Erythroblast (primary cell): ENCODE results near the gene SERINC5.

ENCODE experiments used
- GATA1 ChIP-seq: IDR thresholded peaks from 2 replicates; pipeline ENCODE4 v1.6.1; 2011; ENCODE audit warnings: low read depth, mild to moderate bottlenecking, control low read depth, low read length, moderate library complexity
- POLR2A ChIP-seq: IDR thresholded peaks from 2 replicates; pipeline ENCODE4 v1.6.1; 2011; ENCODE audit warnings: mild to moderate bottlenecking, low read length

DNA sequence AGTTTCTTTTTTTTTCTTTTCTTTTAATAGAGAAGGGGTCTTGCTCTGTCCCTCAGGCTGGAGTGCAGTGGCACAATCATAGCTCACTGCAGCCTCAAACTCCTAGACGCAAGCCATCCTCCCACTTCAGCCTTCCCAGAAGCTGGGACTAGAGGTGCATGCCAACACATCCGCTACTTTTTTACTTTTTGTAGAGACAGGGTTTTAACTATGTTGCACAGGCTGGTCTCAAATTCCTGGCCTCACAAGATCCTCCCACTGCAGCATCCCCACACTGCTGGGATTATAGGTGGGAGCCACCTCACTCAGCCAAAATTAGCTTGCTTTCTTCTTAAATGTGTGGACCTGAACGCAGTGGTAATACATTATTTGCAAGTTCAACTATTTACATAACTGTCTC lies 66.1 kb downstream of the SERINC5 start:
- TF ChIP-seq POLR2A (no peak), GATA1 (no peak)
